Keratinocyte (primary cell): ENCODE measurements around the gene NDUFA3. TPM values are rescaled to one million over a fixed set of nuclear protein-coding genes. Genes with fewer than 3 reads are reported as not detected.

Source experiments
- DNase-seq: peaks from one replicate; pipeline ENCODE4 v3.0.0-alpha.2; 2011; ENCODE audit warnings: low read depth, missing footprints, low spot score
- FAIRE-seq: peaks from 2 replicates; lab custom pipeline; 2011; peaks lifted over from hg19 to GRCh38; lab: Jason Lieb, UNC
- H2AFZ ChIP-seq: 2 replicates; pipeline ENCODE4 v1.6.0; 2012; ENCODE audit warnings: low read length, control low read depth, inconsistent platforms; ENCODE audit not compliant: control insufficient read depth
- H3K27ac ChIP-seq: 2 replicates; pipeline ENCODE4 v1.5.1; 2011; ENCODE audit warnings: low read length; ENCODE audit not compliant: control insufficient read depth, insufficient read depth
- H3K27me3 ChIP-seq: 3 replicates; pipeline ENCODE4 v1.6.0; 2011; ENCODE audit warnings: low read length; ENCODE audit not compliant: control insufficient read depth, insufficient read depth; ENCODE audit errors: extremely low read depth
- H3K36me3 ChIP-seq, 2 experiments: 2 replicates in 1 of 2; 3 replicates in 1 of 2; pipeline ENCODE4 v1.5.1; 2011; ENCODE audit warnings: low read length in 2 of 2, mild to moderate bottlenecking in 1 of 2; ENCODE audit not compliant: control insufficient read depth in 2 of 2, insufficient read depth in 2 of 2; ENCODE audit errors: extremely low read depth in 1 of 2
- H3K4me1 ChIP-seq: 3 replicates; pipeline ENCODE4 v1.5.1; 2011; ENCODE audit warnings: low read length; ENCODE audit not compliant: control insufficient read depth, insufficient read depth; ENCODE audit errors: extremely low read depth
- H3K4me2 ChIP-seq: 3 replicates; pipeline ENCODE4 v1.6.0; 2011; ENCODE audit warnings: low read depth, low read length; ENCODE audit not compliant: control insufficient read depth, insufficient read depth; ENCODE audit errors: extremely low read depth
- H3K4me3 ChIP-seq, 3 experiments: fragments of 200-600 bp in 1 of 3; sonication (generic) in 1 of 3; 2 replicates in 2 of 3; 3 replicates in 1 of 3; pipeline ENCODE4 v1.5.1; 2011 to 2016; ENCODE audit warnings: low read length in 3 of 3, mild to moderate bottlenecking in 3 of 3, control low read depth in 2 of 3, inconsistent platforms in 1 of 3, low read depth in 1 of 3, mixed read lengths in 1 of 3, mixed run types in 1 of 3, moderate library complexity in 1 of 3; ENCODE audit not compliant: control insufficient read depth in 2 of 3, insufficient read depth in 2 of 3; ENCODE audit errors: extremely low read depth in 1 of 3
- H3K79me2 ChIP-seq: 2 replicates; pipeline ENCODE4 v1.6.0; 2012; ENCODE audit warnings: low read length; ENCODE audit not compliant: control insufficient read depth, insufficient read depth
- H3K9ac ChIP-seq: 3 replicates; pipeline ENCODE4 v1.6.0; 2011; ENCODE audit warnings: low read length; ENCODE audit not compliant: control insufficient read depth, insufficient read depth; ENCODE audit errors: extremely low read depth
- H3K9me1 ChIP-seq: 3 replicates; pipeline ENCODE4 v1.6.0; 2011; ENCODE audit warnings: low read length; ENCODE audit not compliant: control insufficient read depth, insufficient read depth; ENCODE audit errors: extremely low read depth
- H3K9me3 ChIP-seq: 2 replicates; pipeline ENCODE4 v1.5.1; 2012; ENCODE audit warnings: low read depth, low read length; ENCODE audit not compliant: control insufficient read depth
- H4K20me1 ChIP-seq: 3 replicates; pipeline ENCODE4 v1.6.0; 2011; ENCODE audit warnings: low read length; ENCODE audit not compliant: control insufficient read depth, insufficient read depth; ENCODE audit errors: extremely low read depth
- EZH2 ChIP-seq: IDR thresholded peaks from one replicate; pipeline ENCODE4 v1.6.1; 2012; ENCODE audit warnings: inconsistent platforms, mild to moderate bottlenecking, low read length, moderate library complexity
- dilution Hi-C: fragments of 300-500 bp; cut with MboI; formaldehyde crosslinking; loops from one replicate; pipeline ENCODE4 v1.7.0; 2020; ENCODE audit warnings: low sequenced_read_pairs; ENCODE audit not compliant: extremely low pct_ligation_motif_present
- polyA plus RNA-seq, 5 experiments: library from polyadenylated mRNA; depleted of rRNA in 3 of 5; stranded (reverse) in 3 of 5; stranded (forward) in 1 of 5; unstranded in 1 of 5; fragments of >200 nt; gene quantifications; 1 replicate in 1 of 5; 2 replicates in 3 of 5; 3 replicates in 1 of 5; pipeline versions ENCODE4 v1.2.1 to v1.2.3, GENCODE V29; 2011 to 2012; ENCODE audit warnings: missing spikeins in 2 of 5, low read depth in 1 of 5, low replicate concordance in 1 of 5
- TF ChIP-seq, protein P1 (sequence below), 3 experiments: IDR thresholded peaks in 1 of 3; conservative IDR thresholded peaks in 1 of 3; optimal IDR thresholded peaks in 1 of 3; 2 replicates in 2 of 3; 3 replicates in 1 of 3; pipeline versions ENCODE3 to v1.5.1; 2011; ENCODE audit warnings: low read length in 3 of 3, mild to moderate bottlenecking in 3 of 3, moderate library complexity in 2 of 3, control low read depth in 1 of 3, inconsistent platforms in 1 of 3; ENCODE audit not compliant: insufficient read depth in 2 of 3; ENCODE audit errors: extremely low read depth in 1 of 3

Gene NDUFA3
- polyA plus RNA-seq, 1 donor (not counting 4 experiments of a cell fraction or from before 2014, with no cell fraction given) = 41.9 TPM

DNA sequence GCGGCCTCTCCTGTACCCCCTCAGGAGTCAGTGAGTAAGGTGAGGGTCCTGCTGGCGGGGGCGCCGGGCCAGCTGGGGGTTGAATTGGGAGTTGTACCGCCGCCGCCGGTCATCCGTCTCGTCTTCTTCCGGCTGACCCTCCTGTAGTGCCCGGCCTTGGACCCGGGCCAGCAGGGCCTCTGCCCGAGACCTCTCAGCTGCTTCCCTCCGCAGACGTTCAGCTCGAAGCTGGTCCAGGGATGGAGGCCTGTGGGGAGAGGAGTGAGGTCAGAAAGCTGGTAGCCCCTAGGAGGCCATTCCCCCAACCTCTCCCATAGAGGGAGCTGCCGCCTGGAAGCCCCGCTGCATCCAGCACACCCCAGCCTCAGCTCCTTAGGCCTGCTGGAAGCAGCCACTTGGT, 53.0 kb downstream of the NDUFA3 start:
- Histone ChIP-seq H3K9me3 (no peaks in the 10 kb centered on the region), H3K4me3 (no peak overlapping the region), H3K36me3 (peaks cover 32 to 40% of the 10 kb centered on the region in 2 experiments), H3K9ac (no peak overlapping the region), H3K79me2 (peaks cover 7% of the 10 kb centered on the region), H3K27ac (no peak overlapping the region), H3K4me1 (peaks cover 16% of the 10 kb centered on the region), H3K9me1 (no peaks in the 10 kb centered on the region), H2AFZ (no peak overlapping the region), H3K27me3 (no peaks in the 10 kb centered on the region), H3K4me2 (no peak overlapping the region), H4K20me1 (peaks cover 9% of the 10 kb centered on the region)
- no peak for FAIRE-seq
- TF ChIP-seq, protein P1, sequence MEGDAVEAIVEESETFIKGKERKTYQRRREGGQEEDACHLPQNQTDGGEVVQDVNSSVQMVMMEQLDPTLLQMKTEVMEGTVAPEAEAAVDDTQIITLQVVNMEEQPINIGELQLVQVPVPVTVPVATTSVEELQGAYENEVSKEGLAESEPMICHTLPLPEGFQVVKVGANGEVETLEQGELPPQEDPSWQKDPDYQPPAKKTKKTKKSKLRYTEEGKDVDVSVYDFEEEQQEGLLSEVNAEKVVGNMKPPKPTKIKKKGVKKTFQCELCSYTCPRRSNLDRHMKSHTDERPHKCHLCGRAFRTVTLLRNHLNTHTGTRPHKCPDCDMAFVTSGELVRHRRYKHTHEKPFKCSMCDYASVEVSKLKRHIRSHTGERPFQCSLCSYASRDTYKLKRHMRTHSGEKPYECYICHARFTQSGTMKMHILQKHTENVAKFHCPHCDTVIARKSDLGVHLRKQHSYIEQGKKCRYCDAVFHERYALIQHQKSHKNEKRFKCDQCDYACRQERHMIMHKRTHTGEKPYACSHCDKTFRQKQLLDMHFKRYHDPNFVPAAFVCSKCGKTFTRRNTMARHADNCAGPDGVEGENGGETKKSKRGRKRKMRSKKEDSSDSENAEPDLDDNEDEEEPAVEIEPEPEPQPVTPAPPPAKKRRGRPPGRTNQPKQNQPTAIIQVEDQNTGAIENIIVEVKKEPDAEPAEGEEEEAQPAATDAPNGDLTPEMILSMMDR (optimal IDR thresholded peaks at IDR 0.05 in 1 of 3, IDR thresholded peaks at IDR 0.05 in 1 of 3, conservative IDR thresholded peaks at IDR 0.05 in 1 of 3; ENCODE audit: extremely low read depth in 1 of 3, insufficient read depth in 2 of 3, low read length in 3 of 3) = no peak
- no peak for TF ChIP-seq EZH2
- no peak for DNase-seq
- dilution Hi-C loops = no loop called here

DNA sequence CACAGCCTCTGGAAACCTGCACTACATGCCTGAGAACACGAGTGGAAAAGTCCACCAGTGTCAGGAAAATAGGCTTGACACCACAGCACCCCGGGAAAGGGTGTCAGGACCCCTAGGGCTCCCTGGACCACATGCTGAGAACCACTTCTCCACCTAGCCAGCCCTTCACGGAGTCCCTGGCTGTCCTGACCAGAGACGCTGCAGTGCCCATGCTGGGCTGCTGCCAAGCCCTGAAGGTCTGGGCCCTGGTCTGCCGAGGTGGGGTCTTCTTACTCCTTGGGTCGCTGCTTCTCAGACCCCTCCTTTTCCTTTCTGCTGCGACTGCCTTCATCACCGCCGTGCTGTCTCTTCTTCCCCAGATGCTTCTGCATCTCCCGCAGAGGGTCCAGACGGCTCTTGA, 53.8 kb downstream of the NDUFA3 start:
- H3K9me1 ChIP-seq = no peaks in the 10 kb centered on the region
- peaks cover 7% of the 10 kb centered on the region for H3K79me2 ChIP-seq
- TF ChIP-seq EZH2 = no peak
- TF ChIP-seq, protein P1 (optimal IDR thresholded peaks at IDR 0.05 in 1 of 3, IDR thresholded peaks at IDR 0.05 in 1 of 3, conservative IDR thresholded peaks at IDR 0.05 in 1 of 3; ENCODE audit: extremely low read depth in 1 of 3, insufficient read depth in 2 of 3, low read length in 3 of 3) = no peak
- no peak overlapping the region for H3K27ac ChIP-seq
- peaks cover 31 to 38% of the 10 kb centered on the region in 2 experiments for H3K36me3 ChIP-seq
- H3K4me1 ChIP-seq = peaks cover 22% of the 10 kb centered on the region
- no peak overlapping the region for H3K4me2 ChIP-seq
- H3K9me3 ChIP-seq = no peaks in the 10 kb centered on the region
- no peak overlapping the region for H3K4me3 ChIP-seq
- no peak overlapping the region for H2AFZ ChIP-seq
- dilution Hi-C loops = no loop called here
- FAIRE-seq (no peak), DNase-seq (no peak)
- no peaks in the 10 kb centered on the region for H3K27me3 ChIP-seq
- peaks cover 5% of the 10 kb centered on the region for H4K20me1 ChIP-seq
- H3K9ac ChIP-seq = no peak overlapping the region
